ENCODE results near the gene SEC23B.

The SEC23B gene

GRCh38 chr20:18477218-18477617, 30.5 kb upstream of the SEC23B start:
- Histone ChIP-seq H3K4me1 (no peaks in the 10 kb centered on the region), H3K9me3 (no peaks in the 10 kb centered on the region), H3K36me3 (peaks cover 56 to 93% (median 64%) of the 10 kb centered on the region in 3 donors), H3K4me3 (no peak overlapping the region), H3K27me3 (no peaks in the 10 kb centered on the region), H3K27ac (no peak overlapping the region)
- DNase-seq: no peak
- intact Hi-C loops (cut with DNase I; ENCODE audit: low total_unique reads): no loop called here
- no peak for TF ChIP-seq CTCF (IDR thresholded peaks at IDR 0.05)

GRCh38 chr20:18477821-18478220, 29.9 kb upstream of the SEC23B start:
- DNase-seq: no peak
- no peak overlapping the region for H3K4me3 ChIP-seq
- H3K27me3 ChIP-seq: no peaks in the 10 kb centered on the region
- peaks cover 62 to 94% (median 70%) of the 10 kb centered on the region in 3 donors for H3K36me3 ChIP-seq
- intact Hi-C loops (cut with DNase I; ENCODE audit: low total_unique reads): no loop called here
- no peak overlapping the region for H3K27ac ChIP-seq
- no peaks in the 10 kb centered on the region for H3K9me3 ChIP-seq
- H3K4me1 ChIP-seq: no peaks in the 10 kb centered on the region
- TF ChIP-seq CTCF (IDR thresholded peaks at IDR 0.05): no peak

GRCh38 chr20:18481596-18481995, 26.1 kb upstream of the SEC23B start:
- H3K27me3 ChIP-seq: no peaks in the 10 kb centered on the region
- no peaks in the 10 kb centered on the region for H3K9me3 ChIP-seq
- intact Hi-C loops (cut with DNase I; ENCODE audit: low total_unique reads): no loop called here
- peaks cover 54 to 88% (median 54%) of the 10 kb centered on the region in 3 donors for H3K36me3 ChIP-seq
- no peak overlapping the region for H3K27ac ChIP-seq
- H3K4me3 ChIP-seq: no peak overlapping the region
- no peak for DNase-seq
- H3K4me1 ChIP-seq: no peaks in the 10 kb centered on the region
- no peak for TF ChIP-seq CTCF (IDR thresholded peaks at IDR 0.05)

- Histone ChIP-seq H3K4me3 (no peak overlapping the region), H3K9me3 (no peaks in the 10 kb centered on the region), H3K4me1 (no peaks in the 10 kb centered on the region), H3K27ac (no peak overlapping the region), H3K27me3 (no peaks in the 10 kb centered on the region), H3K36me3 (peaks cover 33 to 84% (median 50%) of the 10 kb centered on the region in 3 donors)
- intact Hi-C loops (cut with DNase I; ENCODE audit: low total_unique reads): no loop called here
- TF ChIP-seq CTCF (IDR thresholded peaks at IDR 0.05): no peak
- DNase-seq: no peak
Observed at GRCh38 chr20:18488301-18488700, 19.4 kb upstream of the SEC23B start.

GRCh38 chr20:18496042-18496441, 11.7 kb upstream of the SEC23B start:
- DNase-seq: no peak
- H3K27me3 ChIP-seq: no peaks in the 10 kb centered on the region
- H3K27ac ChIP-seq: peak overlapping the region in 1 of 2 donors; percentile 82
- TF ChIP-seq CTCF (IDR thresholded peaks at IDR 0.05): no peak
- H3K36me3 ChIP-seq: peaks cover 5 to 21% (median 9%) of the 10 kb centered on the region in 3 donors
- H3K4me1 ChIP-seq: peaks cover 0 to 15% (median 7%) of the 10 kb centered on the region in 4 donors
- intact Hi-C loops (cut with DNase I; ENCODE audit: low total_unique reads): no loop called here
- H3K4me3 ChIP-seq: peak overlapping the region; percentile 69 to 81
- no peaks in the 10 kb centered on the region for H3K9me3 ChIP-seq

All from tibial artery (tissue), 4 donors.